ENCODE results near the gene ORM2.

The ORM2 gene

GRCh38 chr9:114291064-114291474, 38.6 kb upstream of the ORM2 start:
- in situ Hi-C loops (cut with MboI; ENCODE audit: low sequenced_read_pairs): loop anchor here (25.0 kb wide), 1 partner anchor 579 kb away; no protein-coding TSS in a partner anchor

- in situ Hi-C loops (cut with MboI; ENCODE audit: low sequenced_read_pairs): loop anchor here (25.0 kb wide), 1 partner anchor 580 kb away; no protein-coding TSS in a partner anchor
Observed at GRCh38 chr9:114291886-114292590, 37.6 kb upstream of the ORM2 start.

- in situ Hi-C loops (cut with MboI; ENCODE audit: low sequenced_read_pairs): loop anchor here (25.0 kb wide), 1 partner anchor 582 kb away; no protein-coding TSS in a partner anchor
Observed at GRCh38 chr9:114294664-114295063, 35.0 kb upstream of the ORM2 start.

GRCh38 chr9:114296338-114296737, 33.3 kb upstream of the ORM2 start:
- in situ Hi-C loops (cut with MboI; ENCODE audit: low sequenced_read_pairs): loop anchor here (25.0 kb wide), 1 partner anchor 584 kb away; no protein-coding TSS in a partner anchor

DNA sequence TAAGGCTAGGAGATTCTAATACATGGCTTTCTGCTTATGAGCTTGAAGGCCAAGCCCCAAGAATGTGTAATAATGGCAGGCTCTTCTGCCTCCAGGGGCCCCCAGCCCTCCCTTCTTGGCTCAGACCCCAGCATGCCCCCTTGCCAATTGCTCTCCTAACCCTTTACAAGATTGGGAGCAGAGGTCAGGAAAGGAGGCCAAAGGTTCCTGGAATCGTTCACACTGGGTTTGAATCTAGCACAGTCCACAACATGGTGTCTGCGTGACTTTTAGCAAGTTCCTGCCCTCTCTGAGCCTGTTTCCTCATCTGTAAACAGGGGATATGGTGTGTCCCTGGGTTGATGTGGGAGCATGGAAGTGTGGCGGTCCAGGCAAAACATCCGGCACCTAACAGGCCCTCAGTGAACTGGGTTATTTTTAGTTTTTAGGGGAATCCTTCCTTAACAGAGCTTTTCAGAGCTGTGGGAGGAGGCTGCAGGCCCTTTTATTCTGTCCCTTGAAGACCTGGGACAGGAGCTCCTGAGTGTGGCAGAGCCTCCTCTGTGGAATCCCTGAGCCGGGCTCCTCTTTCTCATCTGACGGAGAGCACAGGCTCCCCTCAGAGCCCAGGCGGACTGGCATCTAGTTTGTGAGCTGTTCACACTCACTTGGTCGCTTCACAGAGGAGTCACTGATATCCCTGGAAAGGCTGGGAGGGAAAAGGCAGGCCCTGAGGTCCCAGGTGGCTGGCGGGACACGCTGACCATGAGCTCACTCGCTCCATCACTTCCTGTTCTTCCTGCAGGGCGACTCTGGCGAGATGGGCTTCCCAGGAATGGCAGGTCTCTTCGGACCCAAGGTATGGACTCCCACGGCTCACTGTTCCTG, 30.1 kb upstream of the ORM2 start:
- in situ Hi-C loops (cut with MboI; ENCODE audit: low sequenced_read_pairs): loop anchor here (25.0 kb wide), 1 partner anchor 587 kb away; no protein-coding TSS in a partner anchor

GRCh38 chr9:114300153-114300845, 29.4 kb upstream of the ORM2 start:
- in situ Hi-C loops (cut with MboI; ENCODE audit: low sequenced_read_pairs): no loop called here

GRCh38 chr9:114300846-114301797, 28.5 kb upstream of the ORM2 start:
- in situ Hi-C loops (cut with MboI; ENCODE audit: low sequenced_read_pairs): no loop called here

GRCh38 chr9:114301798-114302565, 27.7 kb upstream of the ORM2 start:
- in situ Hi-C loops (cut with MboI; ENCODE audit: low sequenced_read_pairs): no loop called here

GRCh38 chr9:114302727-114303126, 26.9 kb upstream of the ORM2 start:
- in situ Hi-C loops (cut with MboI; ENCODE audit: low sequenced_read_pairs): no loop called here

- in situ Hi-C loops (cut with MboI; ENCODE audit: low sequenced_read_pairs): no loop called here
Observed at GRCh38 chr9:114303571-114303970, 26.1 kb upstream of the ORM2 start.

GRCh38 chr9:114303977-114304376, 25.7 kb upstream of the ORM2 start:
- in situ Hi-C loops (cut with MboI; ENCODE audit: low sequenced_read_pairs): no loop called here

GRCh38 chr9:114304416-114305188, 25.1 kb upstream of the ORM2 start:
- in situ Hi-C loops (cut with MboI; ENCODE audit: low sequenced_read_pairs): no loop called here

- in situ Hi-C loops (cut with MboI; ENCODE audit: low sequenced_read_pairs): no loop called here
Observed at GRCh38 chr9:114307899-114308267, 21.8 kb upstream of the ORM2 start.

DNA sequence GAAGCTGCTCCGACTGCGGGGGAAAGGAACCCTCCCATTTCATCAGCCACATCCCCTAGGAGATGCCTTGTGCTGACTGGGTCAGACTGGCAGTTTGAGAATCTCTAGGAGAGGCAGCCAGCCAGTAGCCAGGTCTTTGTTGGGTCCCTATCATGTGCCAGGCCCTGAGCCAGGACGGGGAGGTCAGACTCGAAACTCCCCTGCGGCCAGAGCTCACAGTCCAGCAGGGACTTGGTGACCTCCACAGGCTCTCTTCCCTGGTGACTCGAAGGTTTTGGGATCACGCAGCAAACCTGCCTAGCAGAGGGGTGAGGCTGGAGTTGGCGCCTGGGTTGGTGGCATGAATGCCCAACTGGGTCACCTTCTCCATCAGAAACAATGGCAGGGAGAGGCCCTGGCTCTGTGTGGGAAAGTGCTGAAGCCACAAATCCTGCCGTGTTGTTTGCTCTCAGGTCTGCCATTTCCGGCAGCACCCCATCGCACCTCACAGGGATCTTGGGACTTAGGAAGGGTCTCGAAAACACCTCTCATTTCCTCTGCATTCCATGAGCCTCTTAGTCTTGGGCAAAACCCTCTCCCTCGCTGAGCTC, 21.2 kb upstream of the ORM2 start:
- in situ Hi-C loops (cut with MboI; ENCODE audit: low sequenced_read_pairs): no loop called here

GRCh38 chr9:114309096-114309495, 20.6 kb upstream of the ORM2 start:
- in situ Hi-C loops (cut with MboI; ENCODE audit: low sequenced_read_pairs): no loop called here

DNA sequence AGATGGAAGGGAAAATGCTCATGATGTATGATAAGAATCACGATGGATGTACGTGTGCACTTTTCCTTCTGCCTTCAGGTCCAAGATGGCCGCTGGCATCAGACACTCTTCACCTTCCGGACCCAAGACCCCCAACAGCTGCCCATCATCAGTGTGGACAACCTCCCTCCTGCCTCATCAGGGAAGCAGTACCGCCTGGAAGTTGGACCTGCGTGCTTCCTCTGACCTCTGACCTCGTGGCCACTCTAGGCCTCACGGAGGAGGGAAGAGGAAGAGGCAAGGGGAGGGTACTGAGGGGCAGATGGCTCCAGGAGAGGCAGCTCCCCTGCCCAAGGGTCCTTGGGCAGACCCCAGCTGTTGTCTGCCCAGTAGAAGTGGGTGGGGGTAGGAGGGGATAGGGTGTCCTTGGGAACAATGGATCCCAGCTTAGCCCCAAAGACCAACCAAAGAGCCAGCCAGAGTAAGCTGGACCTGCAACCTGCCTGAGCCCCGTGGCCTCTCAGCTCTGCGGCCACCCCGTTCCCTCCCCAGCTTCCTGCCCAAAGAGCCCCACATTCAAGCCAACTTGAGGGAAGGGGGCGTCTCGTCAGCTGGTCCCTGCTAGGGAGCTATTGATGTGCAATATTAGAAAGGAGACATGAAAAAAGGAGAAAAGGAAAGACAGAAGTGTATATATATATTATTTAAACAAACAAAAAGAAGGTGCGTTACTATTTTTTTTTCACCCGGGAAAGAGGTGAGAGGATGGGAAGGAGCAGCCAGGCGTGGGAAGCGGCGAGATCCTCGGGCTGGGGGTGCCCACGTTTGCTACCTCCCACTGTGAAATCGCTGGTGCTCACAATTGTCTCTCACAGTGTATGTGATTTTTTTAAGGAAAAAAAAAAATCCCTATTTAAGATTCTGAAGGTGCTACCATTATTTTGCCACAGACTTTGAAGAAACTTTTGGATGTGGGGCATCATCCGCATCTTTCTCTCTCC, 18.9 kb upstream of the ORM2 start:
- in situ Hi-C loops (cut with MboI; ENCODE audit: low sequenced_read_pairs): no loop called here

Data from HL-60/S4 treated with retinoic acid at 250 ng/mL for 4 days and 3 days (cell line).